D721Med (cell line): ENCODE measurements around the gene KRTAP2-2.

Experiments used
- DNase-seq: peaks from one replicate; pipeline ENCODE4 v3.0.0; 2011; ENCODE audit warnings: low spot score; ENCODE audit not compliant: insufficient read length
- FAIRE-seq: peaks from 2 replicates; lab custom pipeline; 2011; peaks lifted over from hg19 to GRCh38; lab: Jason Lieb, UNC
- TF ChIP-seq, protein P1 (sequence below): IDR thresholded peaks from 2 replicates; pipeline ENCODE4 v1.5.1; 2012; ENCODE audit warnings: mild to moderate bottlenecking, control low read depth; ENCODE audit not compliant: insufficient read depth; ENCODE audit errors: missing control alignments

The KRTAP2-2 gene

DNA sequence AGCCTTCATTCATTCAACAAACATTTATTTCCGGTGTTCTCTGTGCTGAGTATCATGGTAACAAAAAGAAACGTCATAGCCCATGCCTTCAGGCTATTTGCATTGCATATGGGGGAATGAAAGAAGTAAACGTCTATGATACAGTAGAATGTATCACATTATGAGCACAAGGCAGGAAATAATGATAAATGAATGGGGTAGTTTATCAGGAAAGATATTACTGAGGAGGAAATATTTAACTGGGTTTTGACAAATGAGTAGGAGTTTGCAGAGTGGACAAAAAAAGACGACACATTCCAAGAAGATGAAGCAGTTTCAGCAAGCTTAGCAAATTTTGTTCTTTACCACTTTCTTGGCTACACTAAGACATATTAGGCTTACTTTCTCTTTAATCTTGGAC is 27.6 kb upstream of the KRTAP2-2 start:
- DNase-seq (no peak), FAIRE-seq (no peak)
- TF ChIP-seq, protein P1, sequence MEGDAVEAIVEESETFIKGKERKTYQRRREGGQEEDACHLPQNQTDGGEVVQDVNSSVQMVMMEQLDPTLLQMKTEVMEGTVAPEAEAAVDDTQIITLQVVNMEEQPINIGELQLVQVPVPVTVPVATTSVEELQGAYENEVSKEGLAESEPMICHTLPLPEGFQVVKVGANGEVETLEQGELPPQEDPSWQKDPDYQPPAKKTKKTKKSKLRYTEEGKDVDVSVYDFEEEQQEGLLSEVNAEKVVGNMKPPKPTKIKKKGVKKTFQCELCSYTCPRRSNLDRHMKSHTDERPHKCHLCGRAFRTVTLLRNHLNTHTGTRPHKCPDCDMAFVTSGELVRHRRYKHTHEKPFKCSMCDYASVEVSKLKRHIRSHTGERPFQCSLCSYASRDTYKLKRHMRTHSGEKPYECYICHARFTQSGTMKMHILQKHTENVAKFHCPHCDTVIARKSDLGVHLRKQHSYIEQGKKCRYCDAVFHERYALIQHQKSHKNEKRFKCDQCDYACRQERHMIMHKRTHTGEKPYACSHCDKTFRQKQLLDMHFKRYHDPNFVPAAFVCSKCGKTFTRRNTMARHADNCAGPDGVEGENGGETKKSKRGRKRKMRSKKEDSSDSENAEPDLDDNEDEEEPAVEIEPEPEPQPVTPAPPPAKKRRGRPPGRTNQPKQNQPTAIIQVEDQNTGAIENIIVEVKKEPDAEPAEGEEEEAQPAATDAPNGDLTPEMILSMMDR, result no peak

DNA sequence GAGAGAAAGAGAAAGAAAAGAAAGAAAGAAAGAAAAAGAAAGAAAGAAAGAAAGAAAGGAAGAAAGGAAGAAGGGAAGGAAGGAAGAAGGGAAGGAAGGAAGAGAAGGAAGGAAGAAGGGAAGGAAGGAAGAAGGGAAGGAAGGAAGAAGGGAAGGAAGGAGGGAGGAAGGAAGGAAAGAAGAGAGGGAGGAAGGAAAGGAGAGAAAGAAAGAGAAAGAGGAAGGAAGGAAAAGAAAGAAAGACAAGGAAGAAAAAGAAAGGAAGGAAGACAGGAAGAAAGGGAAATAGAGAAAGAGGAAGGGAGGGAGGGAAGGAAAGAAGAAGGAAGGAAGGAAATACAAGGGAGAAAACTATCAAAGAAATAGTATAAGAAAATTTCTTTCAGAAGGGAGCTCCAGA is 21.8 kb upstream of the KRTAP2-2 start:
- DNase-seq, result no peak
- FAIRE-seq, result no peak
- TF ChIP-seq, protein P1, result no peak

DNA sequence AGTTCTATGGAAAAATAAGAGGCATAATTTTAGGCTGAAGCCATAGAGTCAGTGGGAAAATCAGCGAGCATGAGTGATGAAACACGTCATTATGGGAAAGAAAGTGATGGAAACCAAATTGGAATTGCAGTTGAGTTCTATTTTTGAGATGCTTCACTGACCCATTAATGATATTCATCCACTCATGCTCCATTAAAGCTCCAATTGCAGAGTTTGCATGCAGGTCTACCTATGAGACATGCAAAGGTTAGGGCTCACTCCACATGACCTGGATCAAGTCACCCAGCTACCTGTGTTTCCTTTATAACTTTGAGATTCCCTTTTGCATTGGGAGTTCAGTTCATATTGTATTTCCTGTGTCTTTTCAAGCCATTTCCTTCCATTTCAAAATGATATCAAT is 18.6 kb upstream of the KRTAP2-2 start:
- TF ChIP-seq, protein P1, result no peak
- DNase-seq (no peak), FAIRE-seq (no peak)

DNA sequence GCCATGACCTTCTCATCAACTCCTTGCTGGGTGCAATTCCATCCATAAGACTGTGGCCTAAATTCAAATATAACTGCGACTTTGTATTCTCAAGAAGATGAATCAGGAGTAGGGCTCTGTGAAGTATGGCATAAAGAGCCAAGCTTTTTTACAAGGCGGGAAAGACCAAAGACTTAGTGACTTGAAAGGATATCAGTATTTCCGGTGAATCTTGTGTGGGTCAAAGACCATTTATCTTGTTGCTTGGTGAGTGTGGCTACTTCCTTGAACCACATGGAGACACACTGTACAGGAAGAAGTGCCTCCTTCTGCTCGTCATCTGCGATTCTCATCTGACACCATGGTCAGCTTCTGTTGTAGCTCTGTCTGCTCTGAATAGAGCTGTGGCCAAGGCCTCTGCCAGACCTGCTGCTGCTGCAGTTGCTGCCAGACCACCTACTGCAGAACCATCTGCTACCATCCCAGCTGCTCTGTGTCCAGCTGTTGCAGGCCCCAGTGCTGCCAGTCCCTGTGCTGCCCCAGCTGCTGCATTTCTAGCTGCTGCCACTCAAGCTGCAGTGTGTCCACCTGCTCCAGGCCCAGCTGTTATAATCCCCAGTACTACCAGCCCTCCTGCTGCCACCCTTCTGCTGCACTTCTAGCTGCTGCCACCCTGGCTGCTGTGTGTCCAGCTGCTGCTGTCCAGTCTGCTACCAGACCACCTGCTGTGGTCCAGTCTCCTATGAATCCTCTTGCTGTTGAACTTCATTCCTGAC is 16.8 kb upstream of the KRTAP2-2 start:
- no peak for FAIRE-seq
- DNase-seq, result no peak
- TF ChIP-seq, protein P1, result no peak

DNA sequence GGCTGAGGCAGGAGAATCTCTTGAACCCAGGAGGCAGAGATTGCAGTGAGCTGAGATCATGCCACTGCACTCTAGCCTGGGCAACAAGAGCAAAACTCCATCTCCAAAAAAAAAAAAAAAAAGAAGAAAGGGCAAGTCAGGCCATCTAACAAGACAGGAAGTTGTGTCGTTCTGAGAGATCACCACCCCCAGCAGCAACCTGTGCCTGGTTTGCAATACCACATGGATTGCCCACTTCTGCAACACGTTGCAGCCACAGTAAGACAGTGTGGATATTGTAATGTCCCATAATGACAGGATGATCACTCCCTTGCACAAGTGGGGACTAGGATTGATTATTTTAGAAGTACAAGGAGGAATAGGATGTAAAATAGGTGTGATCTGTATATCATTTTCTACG is 14.0 kb upstream of the KRTAP2-2 start:
- TF ChIP-seq, protein P1, result no peak
- FAIRE-seq, result no peak
- DNase-seq, result no peak

DNA sequence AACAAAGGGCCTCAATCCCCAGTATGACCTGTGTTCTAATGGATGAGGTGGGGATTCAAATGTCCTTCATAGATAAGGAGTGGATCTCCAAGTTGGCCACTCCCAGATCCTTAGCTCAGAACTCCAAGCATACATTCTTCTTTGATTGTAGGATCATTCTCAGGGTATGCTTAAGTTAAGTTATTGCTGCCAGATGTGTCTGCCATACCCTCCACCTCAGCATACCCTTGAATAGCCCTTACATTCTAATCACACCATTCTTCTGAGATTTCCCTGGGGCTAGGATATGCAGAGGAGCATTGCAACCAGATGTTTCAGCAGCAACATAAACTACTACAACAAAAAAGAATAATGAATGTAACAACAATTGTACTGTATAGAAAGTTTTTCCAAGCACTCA is 12.3 kb upstream of the KRTAP2-2 start:
- no peak for FAIRE-seq
- TF ChIP-seq, protein P1, result no peak
- DNase-seq, result no peak
